ENCODE data around the gene CCDC91. TPM values are rescaled to one million over a fixed set of nuclear protein-coding genes. Genes with fewer than 3 reads are reported as not detected.
A peak's percentile ranks its signal among the peaks of the same experiment; 100 is the strongest.

The CCDC91 gene
- total and polyA plus RNA-seq, 2 experiments from 2014 or later, result 13.9 to 25.5 TPM

GRCh38 chr12:28506271-28506670, 316.0 kb downstream of the CCDC91 start:
- H3K27me3 ChIP-seq, result no peaks in the 10 kb centered on the region
- H3K4me3 ChIP-seq, result no peak overlapping the region
- DNase-seq (ENCODE audit: low read depth in 1 of 2, low spot score in 1 of 2), result no peak
- no peaks in the 10 kb centered on the region for H3K4me1 ChIP-seq (ENCODE audit: low read depth)
- no peaks in the 10 kb centered on the region for H3K36me3 ChIP-seq
- no peak overlapping the region for H3K27ac ChIP-seq
- H3K9me3 ChIP-seq (ENCODE audit: low read depth), result no peaks in the 10 kb centered on the region
- TF ChIP-seq CTCF (IDR thresholded peaks at IDR 0.05; ENCODE audit: low read depth, low read length), result no peak

GRCh38 chr12:28507033-28507432, 316.8 kb downstream of the CCDC91 start:
- H3K27ac ChIP-seq, result no peak overlapping the region
- H3K27me3 ChIP-seq, result no peaks in the 10 kb centered on the region
- H3K4me3 ChIP-seq, result no peak overlapping the region
- DNase-seq (ENCODE audit: low read depth in 1 of 2, low spot score in 1 of 2), result peak in 1 of 2 donors; percentile 63
- H3K4me1 ChIP-seq (ENCODE audit: low read depth), result no peaks in the 10 kb centered on the region
- no peaks in the 10 kb centered on the region for H3K36me3 ChIP-seq
- TF ChIP-seq CTCF (IDR thresholded peaks at IDR 0.05; ENCODE audit: low read depth, low read length), result no peak
- H3K9me3 ChIP-seq (ENCODE audit: low read depth), result no peaks in the 10 kb centered on the region

- DNase-seq (ENCODE audit: low read depth in 1 of 2, low spot score in 1 of 2), result no peak
- Histone ChIP-seq H3K9me3 (ENCODE audit: low read depth) (no peaks in the 10 kb centered on the region), H3K4me3 (no peak overlapping the region), H3K4me1 (ENCODE audit: low read depth) (no peaks in the 10 kb centered on the region), H3K36me3 (no peaks in the 10 kb centered on the region), H3K27ac (no peak overlapping the region), H3K27me3 (no peaks in the 10 kb centered on the region)
- TF ChIP-seq CTCF (IDR thresholded peaks at IDR 0.05; ENCODE audit: low read depth, low read length), result no peak
These were observed 317.6 kb downstream of the CCDC91 start for GRCh38 chr12:28507867-28508266.

- no peak overlapping the region for H3K4me3 ChIP-seq
- TF ChIP-seq CTCF (IDR thresholded peaks at IDR 0.05; ENCODE audit: low read depth, low read length), result no peak
- no peak for DNase-seq (ENCODE audit: low read depth in 1 of 2, low spot score in 1 of 2)
- no peak overlapping the region for H3K27ac ChIP-seq
- no peaks in the 10 kb centered on the region for H3K9me3 ChIP-seq (ENCODE audit: low read depth)
- no peaks in the 10 kb centered on the region for H3K36me3 ChIP-seq
- H3K27me3 ChIP-seq, result no peaks in the 10 kb centered on the region
- no peaks in the 10 kb centered on the region for H3K4me1 ChIP-seq (ENCODE audit: low read depth)
These were observed 322.1 kb downstream of the CCDC91 start for GRCh38 chr12:28512406-28512805.

- H3K4me3 ChIP-seq, result no peak overlapping the region
- no peaks in the 10 kb centered on the region for H3K9me3 ChIP-seq (ENCODE audit: low read depth)
- DNase-seq (ENCODE audit: low read depth in 1 of 2, low spot score in 1 of 2), result no peak
- no peaks in the 10 kb centered on the region for H3K27me3 ChIP-seq
- no peaks in the 10 kb centered on the region for H3K4me1 ChIP-seq (ENCODE audit: low read depth)
- H3K36me3 ChIP-seq, result no peaks in the 10 kb centered on the region
- H3K27ac ChIP-seq, result no peak overlapping the region
- no peak for TF ChIP-seq CTCF (IDR thresholded peaks at IDR 0.05; ENCODE audit: low read depth, low read length)
These were observed 322.6 kb downstream of the CCDC91 start for GRCh38 chr12:28512876-28513275.

GRCh38 chr12:28513983-28514382, 323.7 kb downstream of the CCDC91 start:
- H3K4me1 ChIP-seq (ENCODE audit: low read depth), result no peaks in the 10 kb centered on the region
- no peaks in the 10 kb centered on the region for H3K36me3 ChIP-seq
- no peak for TF ChIP-seq CTCF (IDR thresholded peaks at IDR 0.05; ENCODE audit: low read depth, low read length)

More at GRCh38 chr12:28513983-28514382, 323.7 kb downstream of the CCDC91 start:
- no peak overlapping the region for H3K4me3 ChIP-seq
- DNase-seq (ENCODE audit: low read depth in 1 of 2, low spot score in 1 of 2), result no peak
- H3K27ac ChIP-seq, result no peak overlapping the region
- no peaks in the 10 kb centered on the region for H3K27me3 ChIP-seq
- H3K9me3 ChIP-seq (ENCODE audit: low read depth), result no peaks in the 10 kb centered on the region
